Stimulated activated naive CD8-positive, alpha-beta T cell treated with anti-CD3 and anti-CD28 coated beads, Interleukin-15, amount 100 ng/mL, for 72 hours (primary cell): ENCODE measurements around the gene SPATA20.

Experiments
- ATAC-seq: fragments of 150-1000 bp; cut with Tn5 transposase; 2 replicates; pipeline ENCODE4 v1.10.0; 2021; ENCODE audit warnings: mild to moderate bottlenecking, moderate library complexity
- DNase-seq, 2 donors: peaks; one replicate each; pipeline ENCODE4 v3.0.0; 2021 to 2022
- H3K27ac Mint-ChIP-seq, 2 donors: one replicate each; pipeline ENCODE4 v1.8.0; 2022; ENCODE audit warnings: mild to moderate bottlenecking in 2 of 2, mixed read lengths in 2 of 2, moderate library complexity in 2 of 2
- H3K27me3 Mint-ChIP-seq: one replicate; pipeline ENCODE4 v1.8.0; 2022; ENCODE audit warnings: mixed read lengths
- H3K4me1 Mint-ChIP-seq: one replicate; pipeline ENCODE4 v1.8.0; 2022; ENCODE audit warnings: mild to moderate bottlenecking, mixed read lengths
- H3K4me3 Mint-ChIP-seq, 2 donors: one replicate each; pipeline ENCODE4 v1.8.0; 2022; ENCODE audit warnings: mild to moderate bottlenecking in 2 of 2, mixed read lengths in 2 of 2, moderate library complexity in 1 of 2
- H3K9me3 Mint-ChIP-seq, 2 donors: one replicate each; pipeline ENCODE4 v1.8.0; 2022; ENCODE audit warnings: mixed read lengths in 2 of 2

The SPATA20 gene

GRCh38 chr17:50541716-50542688, 5.0 kb upstream of the SPATA20 start:
- Mint-ChIP-seq H3K27ac (peak overlapping the region in 1 of 2 donors; percentile 57), H3K27me3 (peaks cover 14% of the 10 kb centered on the region), H3K4me1 (peaks cover 22% of the 10 kb centered on the region), H3K9me3 (no peaks in the 10 kb centered on the region), H3K4me3 (peak overlapping the region; percentile 88 to 94)
- DNase-seq (peak; percentile 79 to 87), ATAC-seq (peak; percentile 85)

- H3K9me3 Mint-ChIP-seq, result no peaks in the 10 kb centered on the region
- H3K27me3 Mint-ChIP-seq, result peaks cover 14% of the 10 kb centered on the region
- DNase-seq (no peak), ATAC-seq (no peak)
- no peak overlapping the region for H3K27ac Mint-ChIP-seq
- peaks cover 29% of the 10 kb centered on the region for H3K4me1 Mint-ChIP-seq
- H3K4me3 Mint-ChIP-seq, result peak overlapping the region in 1 of 2 donors; percentile 88
These were observed 3.9 kb upstream of the SPATA20 start for GRCh38 chr17:50542795-50543774.

DNA sequence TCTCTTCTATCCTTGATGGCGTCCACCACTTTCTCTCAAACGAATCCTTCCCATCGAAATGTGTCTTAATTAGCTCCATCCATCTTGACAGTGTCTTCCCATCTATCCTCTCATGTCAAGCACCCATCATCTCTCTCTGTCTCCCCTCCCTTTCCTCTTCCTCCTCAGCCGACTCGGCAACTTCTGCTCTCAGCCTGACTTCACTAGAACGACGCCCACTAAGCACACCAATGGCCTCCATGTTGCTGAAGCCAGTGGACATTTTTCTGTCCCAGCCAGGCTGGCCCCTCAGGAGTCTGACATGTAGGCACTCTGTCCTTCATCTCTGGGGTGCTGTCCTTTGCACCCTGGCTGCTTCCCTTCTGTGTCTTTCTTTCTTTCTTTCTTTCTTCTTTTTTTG, 2.5 kb upstream of the SPATA20 start:
- Mint-ChIP-seq H3K9me3 (no peaks in the 10 kb centered on the region), H3K27ac (no peak overlapping the region), H3K4me3 (no peak overlapping the region), H3K27me3 (peaks cover 14% of the 10 kb centered on the region), H3K4me1 (peaks cover 30% of the 10 kb centered on the region)
- ATAC-seq, result no peak
- DNase-seq, result no peak

- no peak for DNase-seq
- no peak overlapping the region for H3K4me3 Mint-ChIP-seq
- H3K27ac Mint-ChIP-seq, result no peak overlapping the region
These were observed 1.7 kb upstream of the SPATA20 start for GRCh38 chr17:50545311-50545710.

DNA sequence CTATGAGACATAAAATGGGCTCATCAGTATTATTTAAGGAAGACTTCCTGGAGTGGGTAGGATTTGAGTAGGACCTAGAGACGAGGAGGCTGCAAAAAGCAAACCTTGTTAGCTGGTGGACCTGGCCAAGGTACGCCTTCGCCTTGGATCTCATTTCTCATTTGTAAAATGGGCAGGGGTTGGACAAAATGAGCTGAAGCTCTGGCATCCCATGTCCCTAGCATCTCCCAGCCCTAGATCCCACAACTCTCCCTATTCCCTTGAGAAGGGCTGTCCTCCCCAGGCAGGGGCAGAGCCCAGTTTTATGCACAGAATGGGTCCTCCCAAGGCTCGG, 306 bp upstream of the SPATA20 start:
- Mint-ChIP-seq H3K27me3 (peaks cover 14% of the 10 kb centered on the region), H3K9me3 (no peaks in the 10 kb centered on the region), H3K4me3 (peak overlapping the region; percentile 83 to 88), H3K27ac (no peak overlapping the region), H3K4me1 (peaks cover 23% of the 10 kb centered on the region)
- DNase-seq (no peak), ATAC-seq (no peak)

More at GRCh38 chr17:50545311-50545710, 1.7 kb upstream of the SPATA20 start:
- no peak for ATAC-seq
- peaks cover 30% of the 10 kb centered on the region for H3K4me1 Mint-ChIP-seq
- H3K27me3 Mint-ChIP-seq, result peaks cover 14% of the 10 kb centered on the region
- H3K9me3 Mint-ChIP-seq, result no peaks in the 10 kb centered on the region

- H3K4me1 Mint-ChIP-seq, result peaks cover 13% of the 10 kb centered on the region
- H3K4me3 Mint-ChIP-seq, result peak overlapping the region; percentile 83 to 88
- DNase-seq (no peak), ATAC-seq (peak; percentile 3)
- H3K27ac Mint-ChIP-seq, result peak overlapping the region; percentile 90
- no peaks in the 10 kb centered on the region for H3K9me3 Mint-ChIP-seq
- H3K27me3 Mint-ChIP-seq, result peaks cover 14% of the 10 kb centered on the region
These were observed 736 bp downstream of the SPATA20 start for GRCh38 chr17:50547736-50548083.

DNA sequence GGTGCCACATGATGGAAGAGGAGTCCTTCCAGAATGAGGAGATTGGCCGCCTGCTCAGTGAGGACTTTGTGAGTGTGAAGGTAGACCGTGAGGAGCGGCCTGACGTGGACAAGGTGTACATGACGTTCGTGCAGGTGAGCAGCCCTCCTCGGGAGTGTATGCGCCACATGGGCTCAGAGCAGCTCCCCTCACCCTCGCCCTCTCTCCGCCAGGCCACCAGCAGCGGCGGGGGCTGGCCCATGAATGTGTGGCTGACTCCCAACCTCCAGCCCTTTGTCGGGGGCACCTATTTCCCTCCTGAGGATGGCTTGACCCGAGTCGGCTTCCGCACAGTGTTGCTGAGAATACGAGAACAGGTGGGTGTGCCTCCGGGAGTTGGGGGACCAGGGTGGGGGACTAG, 1.9 kb downstream of the SPATA20 start:
- Mint-ChIP-seq H3K4me1 (peaks cover 12% of the 10 kb centered on the region), H3K9me3 (no peaks in the 10 kb centered on the region), H3K4me3 (no peak overlapping the region), H3K27ac (no peak overlapping the region), H3K27me3 (peaks cover 10% of the 10 kb centered on the region)
- DNase-seq, result no peak
- ATAC-seq, result no peak

DNA sequence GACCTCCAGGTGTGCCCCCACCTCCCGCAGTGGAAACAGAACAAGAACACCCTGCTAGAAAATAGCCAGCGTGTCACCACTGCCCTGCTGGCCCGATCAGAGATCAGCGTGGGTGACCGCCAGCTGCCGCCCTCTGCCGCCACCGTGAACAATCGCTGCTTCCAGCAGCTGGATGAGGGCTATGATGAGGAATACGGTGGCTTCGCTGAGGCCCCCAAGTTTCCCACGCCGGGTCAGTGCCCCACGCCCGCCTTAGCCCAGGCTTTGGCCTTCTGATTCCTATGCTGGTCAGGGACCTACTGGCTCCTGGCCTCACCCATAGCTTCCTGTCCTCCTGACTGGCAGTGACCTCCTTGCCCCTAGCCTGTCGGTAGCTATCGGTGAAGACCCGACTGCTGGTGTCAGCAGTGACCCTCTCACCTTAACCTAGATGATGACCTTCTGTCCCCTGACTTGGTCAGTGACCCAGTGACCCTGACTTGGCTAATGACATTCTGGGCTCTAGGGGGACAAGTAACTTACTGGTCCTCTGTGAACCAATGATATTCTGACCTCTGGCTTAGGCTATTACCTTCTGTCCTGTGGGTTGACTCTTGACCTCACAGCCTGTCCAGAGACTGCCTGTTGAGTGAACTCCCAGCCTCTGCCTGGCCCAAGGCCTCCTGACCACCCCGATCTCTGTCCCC, 2.4 kb downstream of the SPATA20 start:
- H3K4me1 Mint-ChIP-seq, result peaks cover 12% of the 10 kb centered on the region

GRCh38 chr17:50549969-50550368, 3.0 kb downstream of the SPATA20 start:
- Mint-ChIP-seq H3K27ac (no peak overlapping the region), H3K4me3 (no peak overlapping the region), H3K9me3 (no peaks in the 10 kb centered on the region), H3K27me3 (no peaks in the 10 kb centered on the region), H3K4me1 (peaks cover 12% of the 10 kb centered on the region)
- no peak for DNase-seq
- no peak for ATAC-seq

More for the DNA sequence above, 2.4 kb downstream of the SPATA20 start:
- Mint-ChIP-seq H3K4me3 (no peak overlapping the region), H3K27ac (no peak overlapping the region), H3K9me3 (no peaks in the 10 kb centered on the region), H3K27me3 (peaks cover 5% of the 10 kb centered on the region)
- ATAC-seq, result no peak
- no peak for DNase-seq

DNA sequence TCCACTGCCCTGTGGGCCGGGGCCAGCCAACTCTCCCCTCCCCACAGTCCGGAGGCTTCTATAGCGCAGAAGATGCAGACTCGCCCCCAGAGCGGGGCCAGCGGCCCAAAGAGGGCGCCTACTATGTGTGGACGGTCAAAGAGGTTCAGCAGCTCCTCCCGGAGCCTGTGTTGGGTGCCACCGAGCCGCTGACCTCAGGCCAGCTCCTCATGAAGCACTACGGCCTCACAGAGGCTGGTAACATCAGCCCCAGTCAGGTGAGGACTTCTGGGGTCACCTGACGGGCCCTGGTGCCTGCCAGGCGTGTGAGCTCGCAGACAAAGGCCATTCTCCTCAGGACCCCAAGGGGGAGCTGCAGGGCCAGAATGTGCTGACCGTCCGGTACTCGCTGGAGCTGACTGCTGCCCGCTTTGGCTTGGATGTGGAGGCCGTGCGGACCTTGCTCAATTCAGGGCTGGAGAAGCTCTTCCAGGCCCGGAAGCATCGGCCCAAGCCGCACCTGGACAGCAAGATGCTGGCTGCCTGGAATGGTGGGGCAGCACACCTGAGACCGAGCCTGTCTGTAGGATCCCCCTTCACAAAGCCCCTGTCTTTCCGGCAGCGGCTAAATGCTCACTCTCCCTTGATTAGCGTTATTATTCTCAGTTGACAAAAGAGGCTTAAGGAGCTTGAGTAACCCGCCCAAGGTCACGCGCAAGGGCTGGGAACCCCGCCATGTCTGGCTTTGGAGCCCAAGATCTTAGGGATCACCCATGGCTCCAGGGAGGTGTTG, 3.9 kb downstream of the SPATA20 start:
- no peaks in the 10 kb centered on the region for H3K27me3 Mint-ChIP-seq
- DNase-seq (no peak), ATAC-seq (no peak)
- H3K27ac Mint-ChIP-seq, result peak overlapping the region in 1 of 2 donors; percentile 21
- H3K9me3 Mint-ChIP-seq, result no peaks in the 10 kb centered on the region
- H3K4me3 Mint-ChIP-seq, result no peak overlapping the region
- H3K4me1 Mint-ChIP-seq, result peaks cover 12% of the 10 kb centered on the region

DNA sequence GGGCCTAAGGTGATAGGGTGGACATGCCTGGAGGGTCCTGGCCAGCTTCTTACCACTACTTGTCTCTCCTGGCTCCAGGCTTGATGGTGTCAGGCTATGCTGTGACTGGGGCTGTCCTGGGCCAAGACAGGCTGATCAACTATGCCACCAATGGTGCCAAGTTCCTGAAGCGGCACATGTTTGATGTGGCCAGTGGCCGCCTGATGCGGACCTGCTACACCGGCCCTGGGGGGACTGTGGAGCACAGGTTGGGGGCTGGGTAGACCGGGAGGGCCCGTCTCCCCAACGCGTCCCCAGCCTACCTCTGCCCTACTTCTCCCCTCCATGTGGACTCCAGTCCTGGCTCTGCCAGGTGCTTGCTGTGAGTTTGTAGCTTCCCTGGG, 4.5 kb downstream of the SPATA20 start:
- ATAC-seq (no peak), DNase-seq (no peak)
- no peaks in the 10 kb centered on the region for H3K9me3 Mint-ChIP-seq
- H3K27ac Mint-ChIP-seq, result no peak overlapping the region
- no peak overlapping the region for H3K4me3 Mint-ChIP-seq
- H3K27me3 Mint-ChIP-seq, result no peaks in the 10 kb centered on the region
- peaks cover 12% of the 10 kb centered on the region for H3K4me1 Mint-ChIP-seq

DNA sequence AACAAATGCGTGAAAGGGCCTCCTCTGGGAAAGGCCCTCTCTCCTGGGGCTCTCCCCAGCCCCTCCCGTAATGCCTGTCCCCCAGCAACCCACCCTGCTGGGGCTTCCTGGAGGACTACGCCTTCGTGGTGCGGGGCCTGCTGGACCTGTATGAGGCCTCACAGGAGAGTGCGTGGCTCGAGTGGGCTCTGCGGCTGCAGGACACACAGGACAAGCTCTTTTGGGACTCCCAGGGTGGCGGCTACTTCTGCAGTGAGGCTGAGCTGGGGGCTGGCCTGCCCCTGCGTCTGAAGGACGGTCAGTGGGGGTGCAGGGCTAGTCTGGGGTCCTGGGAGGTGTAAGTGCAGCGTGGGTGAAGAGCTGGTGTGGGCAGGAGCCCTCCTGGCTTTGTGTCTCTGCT, 4.9 kb downstream of the SPATA20 start:
- peaks cover 3% of the 10 kb centered on the region for H3K27me3 Mint-ChIP-seq
- ATAC-seq, result no peak
- peaks cover 8% of the 10 kb centered on the region for H3K4me1 Mint-ChIP-seq
- H3K27ac Mint-ChIP-seq, result peak overlapping the region in 1 of 2 donors; percentile 34
- DNase-seq, result no peak
- H3K9me3 Mint-ChIP-seq, result no peaks in the 10 kb centered on the region
- no peak overlapping the region for H3K4me3 Mint-ChIP-seq

DNA sequence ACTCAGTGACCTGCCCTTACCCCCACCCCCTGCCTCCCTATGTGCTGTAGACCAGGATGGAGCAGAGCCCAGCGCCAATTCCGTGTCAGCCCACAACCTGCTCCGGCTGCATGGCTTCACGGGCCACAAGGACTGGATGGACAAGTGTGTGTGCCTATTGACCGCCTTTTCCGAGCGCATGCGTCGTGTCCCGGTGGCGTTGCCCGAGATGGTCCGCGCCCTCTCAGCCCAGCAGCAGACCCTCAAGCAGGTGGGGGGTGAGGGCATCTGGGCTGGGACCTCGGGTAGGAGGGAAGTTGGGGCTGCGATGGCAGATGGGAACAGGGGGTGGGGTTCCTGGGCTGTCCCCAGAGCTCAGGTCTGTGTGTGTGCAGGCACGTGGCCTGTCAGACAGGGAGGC, 7.2 kb downstream of the SPATA20 start:
- no peak for DNase-seq
- Mint-ChIP-seq H3K27me3 (peaks cover 26% of the 10 kb centered on the region), H3K4me3 (no peak overlapping the region), H3K9me3 (no peaks in the 10 kb centered on the region), H3K27ac (peak overlapping the region in 1 of 2 donors; percentile 9), H3K4me1 (peaks cover 11% of the 10 kb centered on the region)
- no peak for ATAC-seq

- H3K4me1 Mint-ChIP-seq, result peaks cover 23% of the 10 kb centered on the region
- H3K4me3 Mint-ChIP-seq, result no peak overlapping the region
- ATAC-seq (no peak), DNase-seq (no peak)
- no peaks in the 10 kb centered on the region for H3K9me3 Mint-ChIP-seq
- peaks cover 41% of the 10 kb centered on the region for H3K27me3 Mint-ChIP-seq
- H3K27ac Mint-ChIP-seq, result no peak overlapping the region
These were observed 9.8 kb downstream of the SPATA20 start for GRCh38 chr17:50556803-50557202.

- no peak overlapping the region for H3K4me3 Mint-ChIP-seq
- H3K4me1 Mint-ChIP-seq, result peaks cover 31% of the 10 kb centered on the region
- H3K27me3 Mint-ChIP-seq, result peaks cover 50% of the 10 kb centered on the region
- H3K9me3 Mint-ChIP-seq, result no peaks in the 10 kb centered on the region
- H3K27ac Mint-ChIP-seq, result no peak overlapping the region
- ATAC-seq, result no peak
- no peak for DNase-seq
These were observed 10.7 kb downstream of the SPATA20 start for GRCh38 chr17:50557630-50558029.
